Measurements from ENCODE around the gene KIF3B.

DNA sequence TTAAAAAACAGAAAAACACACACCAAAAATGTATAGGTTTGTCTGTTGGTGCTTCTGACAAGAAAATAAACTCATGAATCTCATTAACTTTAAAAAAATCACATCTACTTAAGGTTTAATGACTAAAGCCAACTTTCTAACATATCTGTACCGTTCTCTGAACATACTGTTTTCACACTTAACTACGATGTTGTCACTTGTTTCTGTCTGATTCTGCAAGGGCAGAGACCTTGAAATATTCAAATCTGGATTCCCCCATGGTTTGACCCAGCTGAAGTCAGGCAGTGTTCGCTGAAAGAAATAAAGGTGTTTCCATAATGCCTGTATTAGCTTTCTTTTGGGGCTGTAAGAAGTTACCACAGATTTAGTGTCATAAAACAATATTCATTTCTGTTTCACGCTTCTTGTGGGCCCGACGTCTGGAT, 78.0 kb downstream of the KIF3B start:
- TF ChIP-seq, protein P1, sequence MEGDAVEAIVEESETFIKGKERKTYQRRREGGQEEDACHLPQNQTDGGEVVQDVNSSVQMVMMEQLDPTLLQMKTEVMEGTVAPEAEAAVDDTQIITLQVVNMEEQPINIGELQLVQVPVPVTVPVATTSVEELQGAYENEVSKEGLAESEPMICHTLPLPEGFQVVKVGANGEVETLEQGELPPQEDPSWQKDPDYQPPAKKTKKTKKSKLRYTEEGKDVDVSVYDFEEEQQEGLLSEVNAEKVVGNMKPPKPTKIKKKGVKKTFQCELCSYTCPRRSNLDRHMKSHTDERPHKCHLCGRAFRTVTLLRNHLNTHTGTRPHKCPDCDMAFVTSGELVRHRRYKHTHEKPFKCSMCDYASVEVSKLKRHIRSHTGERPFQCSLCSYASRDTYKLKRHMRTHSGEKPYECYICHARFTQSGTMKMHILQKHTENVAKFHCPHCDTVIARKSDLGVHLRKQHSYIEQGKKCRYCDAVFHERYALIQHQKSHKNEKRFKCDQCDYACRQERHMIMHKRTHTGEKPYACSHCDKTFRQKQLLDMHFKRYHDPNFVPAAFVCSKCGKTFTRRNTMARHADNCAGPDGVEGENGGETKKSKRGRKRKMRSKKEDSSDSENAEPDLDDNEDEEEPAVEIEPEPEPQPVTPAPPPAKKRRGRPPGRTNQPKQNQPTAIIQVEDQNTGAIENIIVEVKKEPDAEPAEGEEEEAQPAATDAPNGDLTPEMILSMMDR (IDR thresholded peaks at IDR 0.05) = no peak
- no peak for TF ChIP-seq POLR2A (IDR thresholded peaks at IDR 0.05)

Data from adrenal gland (tissue), 5 donors.